Measurements from ENCODE around the gene DNER.

DNER gene

DNA sequence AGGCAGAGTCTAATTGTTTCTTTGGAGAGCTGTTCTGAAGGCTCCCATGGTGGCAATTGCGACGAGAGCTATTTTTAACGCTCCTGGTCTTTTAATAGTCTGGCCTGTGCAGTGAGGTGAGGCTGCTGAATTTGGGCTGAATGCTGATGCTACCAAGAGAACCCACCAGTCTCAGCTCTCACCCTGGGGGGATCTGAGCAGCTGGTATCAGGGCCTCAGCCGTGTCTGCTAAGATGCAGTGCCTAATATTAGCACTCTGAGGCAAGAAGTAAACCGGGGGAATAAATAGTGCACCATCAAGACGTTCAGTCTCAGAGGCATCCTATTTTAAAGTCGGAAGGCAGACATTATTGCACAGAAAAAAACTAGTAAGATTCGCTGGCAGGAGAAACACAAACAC, 228.5 kb downstream of the DNER start:
- no peak overlapping the region for H2AFZ ChIP-seq (ENCODE audit: low read length)
- no peaks in the 10 kb centered on the region for H3K4me1 ChIP-seq (ENCODE audit: insufficient read depth, low read length, poor library complexity, severe bottlenecking)
- H3K4me2 ChIP-seq (ENCODE audit: low read depth, low read length, poor library complexity, severe bottlenecking): no peak overlapping the region
- H3K9me3 ChIP-seq (ENCODE audit: insufficient read depth, low read depth, low read length): 0 out of 2 replicates have a peak, but pooled peaks cover 5% of the 10 kb centered on the region
- no peak overlapping the region for H3K9ac ChIP-seq (ENCODE audit: low read depth, low read length, poor library complexity, severe bottlenecking)
- no peaks in the 10 kb centered on the region for H3F3A ChIP-seq (ENCODE audit: low read depth)
- no peaks in the 10 kb centered on the region for H3K9me2 ChIP-seq (replicated peaks; ENCODE audit: low read depth, low read length)
- TF ChIP-seq EZH2phosphoT487 (IDR thresholded peaks at IDR 0.05; ENCODE audit: borderline replicate concordance): no peak
- TF ChIP-seq, protein P1, sequence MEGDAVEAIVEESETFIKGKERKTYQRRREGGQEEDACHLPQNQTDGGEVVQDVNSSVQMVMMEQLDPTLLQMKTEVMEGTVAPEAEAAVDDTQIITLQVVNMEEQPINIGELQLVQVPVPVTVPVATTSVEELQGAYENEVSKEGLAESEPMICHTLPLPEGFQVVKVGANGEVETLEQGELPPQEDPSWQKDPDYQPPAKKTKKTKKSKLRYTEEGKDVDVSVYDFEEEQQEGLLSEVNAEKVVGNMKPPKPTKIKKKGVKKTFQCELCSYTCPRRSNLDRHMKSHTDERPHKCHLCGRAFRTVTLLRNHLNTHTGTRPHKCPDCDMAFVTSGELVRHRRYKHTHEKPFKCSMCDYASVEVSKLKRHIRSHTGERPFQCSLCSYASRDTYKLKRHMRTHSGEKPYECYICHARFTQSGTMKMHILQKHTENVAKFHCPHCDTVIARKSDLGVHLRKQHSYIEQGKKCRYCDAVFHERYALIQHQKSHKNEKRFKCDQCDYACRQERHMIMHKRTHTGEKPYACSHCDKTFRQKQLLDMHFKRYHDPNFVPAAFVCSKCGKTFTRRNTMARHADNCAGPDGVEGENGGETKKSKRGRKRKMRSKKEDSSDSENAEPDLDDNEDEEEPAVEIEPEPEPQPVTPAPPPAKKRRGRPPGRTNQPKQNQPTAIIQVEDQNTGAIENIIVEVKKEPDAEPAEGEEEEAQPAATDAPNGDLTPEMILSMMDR (conservative IDR thresholded peaks at IDR 0.05; ENCODE audit: low read length): no peak
- H3K4me3 ChIP-seq (ENCODE audit: low read length, poor library complexity, severe bottlenecking): no peak overlapping the region
- H3K36me3 ChIP-seq (ENCODE audit: insufficient read depth, low read length): no peaks in the 10 kb centered on the region
- H3K27me3 ChIP-seq (ENCODE audit: insufficient read depth, low read length, poor library complexity, severe bottlenecking): no peaks in the 10 kb centered on the region
- H3K79me2 ChIP-seq (ENCODE audit: insufficient read depth, low read length): no peaks in the 10 kb centered on the region
- H4K20me1 ChIP-seq (ENCODE audit: insufficient read depth, low read length, poor library complexity, severe bottlenecking): no peaks in the 10 kb centered on the region

DNA sequence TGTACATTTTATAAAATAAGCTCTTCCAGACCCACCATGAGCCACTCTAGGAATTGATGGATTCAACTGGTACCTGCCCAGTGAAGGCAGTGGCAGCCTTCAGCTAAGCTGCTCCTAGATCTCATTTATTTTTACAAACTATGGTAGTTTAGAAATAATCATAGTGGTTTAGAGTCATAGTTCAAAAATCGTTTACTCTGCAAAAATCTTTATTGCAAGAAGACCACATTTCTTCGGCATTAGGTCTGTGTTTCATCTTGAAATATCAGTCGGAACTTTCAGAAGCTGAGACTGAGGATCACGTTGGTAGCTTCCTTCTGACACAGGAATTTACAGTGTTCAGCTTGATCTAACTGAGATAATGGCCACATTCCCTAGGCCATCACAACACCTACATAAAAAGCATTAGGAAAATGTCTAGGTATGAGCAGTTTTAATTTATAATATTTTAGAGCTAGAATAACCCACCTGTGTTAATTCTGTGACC, 237.0 kb downstream of the DNER start:
- H3K79me2 ChIP-seq (ENCODE audit: insufficient read depth, low read length): no peaks in the 10 kb centered on the region
- H3K36me3 ChIP-seq (ENCODE audit: insufficient read depth, low read length): no peaks in the 10 kb centered on the region
- H3K4me2 ChIP-seq (ENCODE audit: low read depth, low read length, poor library complexity, severe bottlenecking): no peak overlapping the region
- H3K9ac ChIP-seq (ENCODE audit: low read depth, low read length, poor library complexity, severe bottlenecking): no peak overlapping the region
- no peaks in the 10 kb centered on the region for H3K4me1 ChIP-seq (ENCODE audit: insufficient read depth, low read length, poor library complexity, severe bottlenecking)
- H4K20me1 ChIP-seq (ENCODE audit: insufficient read depth, low read length, poor library complexity, severe bottlenecking): no peaks in the 10 kb centered on the region
- no peak overlapping the region for H3K4me3 ChIP-seq (ENCODE audit: low read length, poor library complexity, severe bottlenecking)
- H3F3A ChIP-seq (ENCODE audit: low read depth): no peaks in the 10 kb centered on the region
- no peaks in the 10 kb centered on the region for H3K9me3 ChIP-seq (ENCODE audit: insufficient read depth, low read depth, low read length)
- no peaks in the 10 kb centered on the region for H3K27me3 ChIP-seq (ENCODE audit: insufficient read depth, low read length, poor library complexity, severe bottlenecking)
- no peak overlapping the region for H2AFZ ChIP-seq (ENCODE audit: low read length)
- H3K9me2 ChIP-seq (replicated peaks; ENCODE audit: low read depth, low read length): no peaks in the 10 kb centered on the region
- TF ChIP-seq, protein P1 (conservative IDR thresholded peaks at IDR 0.05; ENCODE audit: low read length): no peak
- no peak for TF ChIP-seq EZH2phosphoT487 (IDR thresholded peaks at IDR 0.05; ENCODE audit: borderline replicate concordance)

DNA sequence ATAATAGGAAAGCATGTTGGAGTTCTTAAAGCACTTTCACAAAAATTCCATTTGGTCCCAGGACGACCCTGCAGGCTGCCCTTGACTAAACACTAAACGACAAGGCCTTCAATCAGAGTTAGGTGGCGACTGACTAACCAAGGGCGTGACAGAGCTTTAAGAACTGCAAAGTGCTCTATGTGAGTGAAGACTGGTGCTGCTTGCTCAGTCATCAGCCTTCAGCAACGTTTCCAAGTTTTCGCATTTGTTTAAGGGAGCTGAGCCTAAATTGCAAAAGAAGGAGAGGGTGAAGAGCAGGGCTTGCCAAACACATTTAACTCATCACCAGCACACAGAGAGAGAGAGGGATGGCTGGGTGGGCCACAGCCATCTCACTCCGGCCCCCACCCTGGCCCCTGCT, 238.6 kb downstream of the DNER start:
- Histone ChIP-seq H3K4me2 (ENCODE audit: low read depth, low read length, poor library complexity, severe bottlenecking) (no peak overlapping the region), H3F3A (ENCODE audit: low read depth) (no peaks in the 10 kb centered on the region), H3K79me2 (ENCODE audit: insufficient read depth, low read length) (no peaks in the 10 kb centered on the region), H2AFZ (ENCODE audit: low read length) (no peak overlapping the region), H3K9ac (ENCODE audit: low read depth, low read length, poor library complexity, severe bottlenecking) (no peak overlapping the region), H3K4me3 (ENCODE audit: low read length, poor library complexity, severe bottlenecking) (no peak overlapping the region), H3K9me2 (replicated peaks; ENCODE audit: low read depth, low read length) (no peaks in the 10 kb centered on the region), H4K20me1 (ENCODE audit: insufficient read depth, low read length, poor library complexity, severe bottlenecking) (no peaks in the 10 kb centered on the region), H3K36me3 (ENCODE audit: insufficient read depth, low read length) (no peaks in the 10 kb centered on the region), H3K9me3 (ENCODE audit: insufficient read depth, low read depth, low read length) (no peaks in the 10 kb centered on the region), H3K27me3 (ENCODE audit: insufficient read depth, low read length, poor library complexity, severe bottlenecking) (no peaks in the 10 kb centered on the region), H3K4me1 (ENCODE audit: insufficient read depth, low read length, poor library complexity, severe bottlenecking) (no peaks in the 10 kb centered on the region)
- TF ChIP-seq, protein P1 (conservative IDR thresholded peaks at IDR 0.05; ENCODE audit: low read length): no peak
- TF ChIP-seq EZH2phosphoT487 (IDR thresholded peaks at IDR 0.05; ENCODE audit: borderline replicate concordance): no peak

All from Loucy (cell line).